MG63 (cell line): Measurements from ENCODE around the gene OCRL. TPM values are rescaled to one million over a fixed set of nuclear protein-coding genes. Genes with fewer than 3 reads are reported as not detected.
A peak's percentile ranks its signal among the peaks of the same experiment; 100 is the strongest.
"Not testable (repeated sequence)": the region's sequence is repeated elsewhere in the genome, so short reads cannot be mapped to it uniquely, and the experiment has no call there.

Experiments used
- DNase-seq: peaks from one replicate; pipeline ENCODE4 v3.0.0-alpha.2; 2020
- H3K27me3 ChIP-seq: fragments of 250-450 bp; sonication (Bioruptor Pico); 2 replicates; pipeline ENCODE4 v1.5.1; 2020; ENCODE audit warnings: mild to moderate bottlenecking, moderate library complexity
- H3K36me3 ChIP-seq: fragments of 250-450 bp; sonication (Bioruptor Pico); 2 replicates; pipeline ENCODE4 v1.5.1; 2020; ENCODE audit warnings: mild to moderate bottlenecking, moderate library complexity
- H3K4me3 ChIP-seq: fragments of 250-450 bp; sonication (Bioruptor Pico); 2 replicates; pipeline ENCODE4 v1.5.1; 2020; ENCODE audit warnings: mild to moderate bottlenecking, moderate library complexity
- H3K9me3 ChIP-seq: fragments of 250-450 bp; sonication (Bioruptor Pico); 2 replicates; pipeline ENCODE4 v1.5.1; 2020; ENCODE audit warnings: mild to moderate bottlenecking, moderate library complexity
- total RNA-seq: library from RNA; depleted of rRNA; stranded (reverse); fragments of >200 nt; shearing (Covaris generic); gene quantifications from 2 replicates; pipeline ENCODE4 v1.2.3, GENCODE V29; 2014; ENCODE audit warnings: low replicate concordance

The OCRL gene
- total RNA-seq, 1 experiment from 2014 or later, result 26.6 TPM

GRCh38 chrX:129566073-129566472 is 26.0 kb downstream of the OCRL start:
- Histone ChIP-seq H3K36me3 (peaks cover 27% of the 10 kb centered on the region), H3K4me3 (no peak overlapping the region), H3K9me3 (no peaks in the 10 kb centered on the region), H3K27me3 (no peaks in the 10 kb centered on the region)
- no peak for DNase-seq

GRCh38 chrX:129568349-129568748 is 28.3 kb downstream of the OCRL start:
- Histone ChIP-seq H3K4me3 (no peak overlapping the region), H3K27me3 (no peaks in the 10 kb centered on the region), H3K9me3 (no peaks in the 10 kb centered on the region), H3K36me3 (peaks cover 7% of the 10 kb centered on the region)
- DNase-seq, result no peak

- Histone ChIP-seq H3K27me3 (no peaks in the 10 kb centered on the region), H3K9me3 (no peaks in the 10 kb centered on the region), H3K4me3 (no peak overlapping the region), H3K36me3 (peaks cover 24% of the 10 kb centered on the region)
- DNase-seq, result no peak
Observed at GRCh38 chrX:129572422-129572821, 32.4 kb downstream of the OCRL start.

- peaks cover 29% of the 10 kb centered on the region for H3K36me3 ChIP-seq
- H3K9me3 ChIP-seq, H3K4me3 ChIP-seq, DNase-seq, H3K27me3 ChIP-seq: not testable (repeated sequence)
Observed at GRCh38 chrX:129573652-129574051, 33.6 kb downstream of the OCRL start.

GRCh38 chrX:129574214-129574613 is 34.2 kb downstream of the OCRL start:
- H3K27me3 ChIP-seq, result no peaks in the 10 kb centered on the region
- DNase-seq, result no peak
- peaks cover 29% of the 10 kb centered on the region for H3K36me3 ChIP-seq
- no peaks in the 10 kb centered on the region for H3K9me3 ChIP-seq
- H3K4me3 ChIP-seq, result no peak overlapping the region

GRCh38 chrX:129576539-129576938 is 36.5 kb downstream of the OCRL start:
- H3K4me3 ChIP-seq, result no peak overlapping the region
- H3K36me3 ChIP-seq, result peaks cover 27% of the 10 kb centered on the region
- H3K27me3 ChIP-seq, result no peaks in the 10 kb centered on the region
- DNase-seq, result no peak
- H3K9me3 ChIP-seq, result no peaks in the 10 kb centered on the region

- Histone ChIP-seq H3K36me3 (peaks cover 27% of the 10 kb centered on the region), H3K27me3 (no peaks in the 10 kb centered on the region), H3K4me3 (no peak overlapping the region), H3K9me3 (no peaks in the 10 kb centered on the region)
- DNase-seq, result peak; percentile 43
Observed at GRCh38 chrX:129577473-129577872, 37.4 kb downstream of the OCRL start.

- peaks cover 27% of the 10 kb centered on the region for H3K36me3 ChIP-seq
- no peak overlapping the region for H3K4me3 ChIP-seq
- DNase-seq, result no peak
- no peaks in the 10 kb centered on the region for H3K27me3 ChIP-seq
- H3K9me3 ChIP-seq, result no peaks in the 10 kb centered on the region
Observed at GRCh38 chrX:129577877-129578276, 37.8 kb downstream of the OCRL start.

GRCh38 chrX:129581904-129582303 is 41.8 kb downstream of the OCRL start:
- H3K36me3 ChIP-seq, result peaks cover 8% of the 10 kb centered on the region
- DNase-seq, result no peak

GRCh38 chrX:129585167-129585566 is 45.1 kb downstream of the OCRL start:
- Histone ChIP-seq H3K36me3 (peaks cover 12% of the 10 kb centered on the region), H3K4me3 (no peak overlapping the region), H3K27me3 (no peaks in the 10 kb centered on the region), H3K9me3 (no peaks in the 10 kb centered on the region)
- DNase-seq, result no peak

More at GRCh38 chrX:129581904-129582303, 41.8 kb downstream of the OCRL start:
- Histone ChIP-seq H3K4me3 (no peak overlapping the region), H3K9me3 (no peaks in the 10 kb centered on the region), H3K27me3 (no peaks in the 10 kb centered on the region)

GRCh38 chrX:129585691-129586090 is 45.6 kb downstream of the OCRL start:
- no peak for DNase-seq
- Histone ChIP-seq H3K36me3 (peaks cover 12% of the 10 kb centered on the region), H3K27me3 (no peaks in the 10 kb centered on the region), H3K9me3 (no peaks in the 10 kb centered on the region), H3K4me3 (no peak overlapping the region)

GRCh38 chrX:129586446-129586845 is 46.4 kb downstream of the OCRL start:
- H3K9me3 ChIP-seq, result no peaks in the 10 kb centered on the region
- no peak for DNase-seq
- peaks cover 12% of the 10 kb centered on the region for H3K36me3 ChIP-seq
- no peak overlapping the region for H3K4me3 ChIP-seq
- no peaks in the 10 kb centered on the region for H3K27me3 ChIP-seq

GRCh38 chrX:129590596-129590995 is 50.5 kb downstream of the OCRL start:
- DNase-seq, result no peak
- H3K27me3 ChIP-seq, result no peaks in the 10 kb centered on the region
- H3K4me3 ChIP-seq, result no peak overlapping the region
- peaks cover 9% of the 10 kb centered on the region for H3K36me3 ChIP-seq
- no peaks in the 10 kb centered on the region for H3K9me3 ChIP-seq

- Histone ChIP-seq H3K36me3 (peaks cover 6% of the 10 kb centered on the region; the same call in 1 of the 2 replicates), H3K4me3 (no peak overlapping the region), H3K9me3 (no peaks in the 10 kb centered on the region), H3K27me3 (no peaks in the 10 kb centered on the region)
- peak; percentile 56 for DNase-seq
Observed at GRCh38 chrX:129593137-129593536, 53.1 kb downstream of the OCRL start.

GRCh38 chrX:129594781-129595180 is 54.7 kb downstream of the OCRL start:
- no peak for DNase-seq
- Histone ChIP-seq H3K4me3 (no peak overlapping the region), H3K9me3 (no peaks in the 10 kb centered on the region), H3K27me3 (no peaks in the 10 kb centered on the region), H3K36me3 (peaks cover under 1% of the 10 kb centered on the region; the same call in 1 of the 2 replicates)

GRCh38 chrX:129596077-129596476 is 56.0 kb downstream of the OCRL start:
- Histone ChIP-seq H3K27me3 (no peaks in the 10 kb centered on the region), H3K9me3 (no peaks in the 10 kb centered on the region), H3K36me3 (no peaks in the 10 kb centered on the region; the same call in 1 of the 2 replicates), H3K4me3 (no peak overlapping the region)
- DNase-seq, result no peak

- no peak for DNase-seq
- Histone ChIP-seq H3K36me3 (no peaks in the 10 kb centered on the region; the same call in 1 of the 2 replicates), H3K9me3 (no peaks in the 10 kb centered on the region), H3K27me3 (no peaks in the 10 kb centered on the region), H3K4me3 (no peak overlapping the region)
Observed at GRCh38 chrX:129597905-129598304, 57.8 kb downstream of the OCRL start.

GRCh38 chrX:129599499-129599898 is 59.4 kb downstream of the OCRL start:
- Histone ChIP-seq H3K9me3 (no peaks in the 10 kb centered on the region), H3K36me3 (no peaks in the 10 kb centered on the region; the same call in 1 of the 2 replicates), H3K4me3 (no peak overlapping the region), H3K27me3 (no peaks in the 10 kb centered on the region)
- DNase-seq, result no peak

GRCh38 chrX:129599996-129600395 is 59.9 kb downstream of the OCRL start:
- Histone ChIP-seq H3K27me3 (no peaks in the 10 kb centered on the region), H3K9me3 (no peaks in the 10 kb centered on the region), H3K36me3 (no peaks in the 10 kb centered on the region), H3K4me3 (no peak overlapping the region)
- no peak for DNase-seq
